Tibial nerve (tissue), 4 donors: ENCODE measurements around the gene OR4C5. TPM values are rescaled to one million over a fixed set of nuclear protein-coding genes. Genes with fewer than 3 reads are reported as not detected.
"Not testable (repeated sequence)": the region's sequence is repeated elsewhere in the genome, so short reads cannot be mapped to it uniquely, and the experiment has no call there.

Experiments used
- DNase-seq, 2 donors: peaks; one replicate each; pipeline ENCODE4 v3.0.0-alpha.2; 2019; ENCODE audit warnings: low spot score in 2 of 2
- H3K27ac ChIP-seq, 4 donors: fragments of 200-600 bp; sonication (generic) in 3 of 4; one replicate each; pipeline ENCODE4 v1.5.1; 2017 to 2019; ENCODE audit warnings: mild to moderate bottlenecking in 1 of 4
- H3K27me3 ChIP-seq, 2 donors: fragments of 200-600 bp; sonication (generic) in 1 of 2; one replicate each; pipeline versions ENCODE4 v1.5.1 to v1.6.0; 2017 to 2019
- H3K36me3 ChIP-seq, 3 donors: fragments of 200-600 bp; sonication (generic); one replicate each; pipeline ENCODE4 v1.5.1; 2018 to 2019
- H3K4me1 ChIP-seq, 4 donors: fragments of 200-600 bp; sonication (generic) in 3 of 4; one replicate each; pipeline ENCODE4 v1.5.1; 2017 to 2019
- H3K4me3 ChIP-seq, 4 donors: fragments of 200-600 bp; sonication (generic) in 3 of 4; one replicate each; pipeline ENCODE4 v1.5.1; 2017 to 2019; ENCODE audit warnings: mild to moderate bottlenecking in 1 of 4, moderate library complexity in 1 of 4
- H3K9me3 ChIP-seq, 4 donors: fragments of 200-600 bp; sonication (generic) in 3 of 4; one replicate each; pipeline ENCODE4 v1.5.1; 2017 to 2019
- CTCF ChIP-seq, 5 experiments: fragments of 200-600 bp in 3 of 5; fragments of 450-650 bp in 2 of 5; sonication (generic) in 3 of 5; IDR thresholded peaks; one replicate each; pipeline ENCODE4 v1.5.1; 2016 to 2019; ENCODE audit warnings: antibody characterized with exemption in 5 of 5, mild to moderate bottlenecking in 3 of 5, moderate library complexity in 2 of 5
- EP300 ChIP-seq, 2 donors: sonication (generic); formaldehyde crosslinking; IDR thresholded peaks; one replicate each; pipeline ENCODE4 v1.6.1; 2017; ENCODE audit warnings: antibody characterized with exemption in 2 of 2, mild to moderate bottlenecking in 1 of 2
- POLR2A ChIP-seq, 2 donors: fragments of 450-650 bp; IDR thresholded peaks; one replicate each; pipeline ENCODE4 v1.6.1; 2017; ENCODE audit warnings: antibody characterized with exemption in 2 of 2, mild to moderate bottlenecking in 2 of 2, moderate library complexity in 2 of 2
- WGBS, 2 donors: methylation state at CpG; one replicate each; pipeline ENCODE4 v1.1.5; 2018; 5-methylcytosine and 5-hydroxymethylcytosine counted together
- total RNA-seq, 4 donors: library from RNA; depleted of rRNA; stranded (reverse); fragments of >200 nt; gene quantifications; one replicate each; pipeline ENCODE4 v1.1.0, GENCODE V29; 2016

OR4C5 gene
- not detected for total RNA-seq

DNA sequence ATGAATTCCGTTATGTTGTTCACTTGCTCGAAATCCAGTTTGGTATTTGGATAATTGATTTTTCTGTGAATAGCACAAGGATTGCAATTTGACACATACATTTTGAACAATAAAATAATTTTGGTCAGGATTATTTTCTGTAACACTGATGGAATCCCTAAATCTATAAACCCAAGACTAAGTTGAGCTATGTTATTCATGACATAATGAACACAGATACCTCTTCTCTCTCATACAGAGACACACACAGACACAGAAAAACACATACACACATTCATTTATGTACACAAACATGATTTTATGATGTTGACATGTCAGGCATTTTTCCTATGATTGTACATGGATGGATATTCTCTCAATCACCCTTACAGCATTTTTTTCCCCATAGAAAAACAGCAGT lies at the start of gene OR4C5:
Gene OR4C5, minus strand, starts transcription at position 101 of the 400 bp plus-strand sequence. Its CDS starts 0 bp downstream, at position 101.
- TF ChIP-seq CTCF (IDR thresholded peaks at IDR 0.05) (no peak), EP300 (IDR thresholded peaks at IDR 0.05) (no peak), POLR2A (IDR thresholded peaks at IDR 0.05) (no peak)
- H3K4me1 ChIP-seq: no peaks in the 10 kb centered on the region
- H3K27ac ChIP-seq: no peak within 1 kb of the TSS
- H3K27me3 ChIP-seq: no peaks in the 10 kb centered on the region
- no peak within 1 kb of the TSS for H3K4me3 ChIP-seq
- H3K36me3 ChIP-seq: no peaks in the 10 kb centered on the region
- no peak for DNase-seq
- no peaks in the 10 kb centered on the region for H3K9me3 ChIP-seq
- 76 to 77% methylated on average over 2 of the region's 2 CpGs for WGBS, 2 donors

DNA sequence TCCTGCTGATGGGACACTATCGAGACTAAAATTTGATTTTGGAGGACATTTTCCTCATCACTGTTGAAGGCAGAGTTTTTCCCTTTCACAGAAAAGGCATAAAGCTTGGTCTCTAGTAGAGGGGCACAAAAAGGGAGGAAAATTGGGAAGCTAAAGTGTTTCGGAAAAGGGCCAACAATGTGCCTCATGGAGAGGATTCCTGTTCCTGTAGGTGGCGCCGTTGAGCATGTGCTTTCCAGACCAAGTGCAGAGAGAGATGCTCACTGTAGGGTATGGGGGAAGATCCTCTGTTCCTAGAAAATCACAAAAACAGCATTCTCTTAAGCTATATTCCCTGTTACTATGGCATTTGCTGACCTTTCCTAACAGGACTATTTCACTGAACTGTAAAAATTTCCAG lies 18.4 kb upstream of the OR4C5 start:
- Histone ChIP-seq H3K9me3 (peaks cover 0 to 69% (median 7%) of the 10 kb centered on the region in 4 donors), H3K4me3 (no peak overlapping the region), H3K36me3 (no peaks in the 10 kb centered on the region), H3K27me3 (no peaks in the 10 kb centered on the region), H3K27ac (no peak overlapping the region), H3K4me1 (no peaks in the 10 kb centered on the region)
- TF ChIP-seq CTCF (IDR thresholded peaks at IDR 0.05): no peak
- TF ChIP-seq POLR2A (IDR thresholded peaks at IDR 0.05): no peak
- no peak for TF ChIP-seq EP300 (IDR thresholded peaks at IDR 0.05)
- DNase-seq: no peak
- WGBS, 2 donors: 44% methylated on average over 4 of the region's 4 CpGs

- H3K9me3 ChIP-seq: peaks cover 0 to 75% (median 7%) of the 10 kb centered on the region in 4 donors
Observed at GRCh38 chr11:48384151-48384550, 17.9 kb upstream of the OR4C5 start.

GRCh38 chr11:48361289-48361688 lies 5.0 kb downstream of the OR4C5 start:
- H3K4me3 ChIP-seq, H3K4me1 ChIP-seq, H3K27me3 ChIP-seq, DNase-seq, H3K27ac ChIP-seq, H3K36me3 ChIP-seq: not testable (repeated sequence)
- 47 to 58% methylated on average over 2 of the region's 2 CpGs for WGBS, 2 donors
- H3K9me3 ChIP-seq: peaks cover 0 to 12% (median 0%) of the 10 kb centered on the region in 4 donors

More at GRCh38 chr11:48384151-48384550, 17.9 kb upstream of the OR4C5 start:
- not testable (repeated sequence) for H3K4me1 ChIP-seq, DNase-seq, H3K27me3 ChIP-seq, H3K36me3 ChIP-seq, H3K27ac ChIP-seq, H3K4me3 ChIP-seq
- WGBS, 2 donors: 63 to 77% methylated on average over 2 of the region's 2 CpGs

DNA sequence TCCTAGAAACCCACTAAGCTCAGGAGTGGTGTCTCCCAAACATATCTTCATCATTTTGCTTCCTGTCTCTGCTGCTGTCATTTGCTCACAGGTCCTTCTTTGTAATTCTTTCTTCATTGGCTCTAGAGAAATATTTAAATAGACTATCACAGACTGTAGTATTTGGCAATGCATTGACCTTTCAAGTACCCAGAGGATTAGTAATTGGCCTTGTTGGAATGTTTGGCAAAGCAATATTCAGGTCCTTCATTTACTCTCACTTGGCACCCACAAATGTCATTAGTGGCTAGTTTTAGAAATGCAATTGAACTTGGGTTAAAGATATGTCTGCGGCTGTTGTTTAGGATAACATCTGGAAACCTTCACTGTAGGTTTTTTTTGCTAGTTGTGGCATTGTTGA lies 11.6 kb downstream of the OR4C5 start:
- WGBS, 2 donors: 84% methylated on average over 1 of the region's 1 CpG
- Histone ChIP-seq H3K36me3 (no peaks in the 10 kb centered on the region), H3K4me3 (no peak overlapping the region), H3K4me1 (no peaks in the 10 kb centered on the region), H3K27me3 (no peaks in the 10 kb centered on the region), H3K9me3 (peaks cover 0 to 22% (median 0%) of the 10 kb centered on the region in 4 donors), H3K27ac (no peak overlapping the region)
- DNase-seq: no peak
- no peak for TF ChIP-seq POLR2A (IDR thresholded peaks at IDR 0.05)
- TF ChIP-seq CTCF (IDR thresholded peaks at IDR 0.05): no peak
- TF ChIP-seq EP300 (IDR thresholded peaks at IDR 0.05): no peak

DNA sequence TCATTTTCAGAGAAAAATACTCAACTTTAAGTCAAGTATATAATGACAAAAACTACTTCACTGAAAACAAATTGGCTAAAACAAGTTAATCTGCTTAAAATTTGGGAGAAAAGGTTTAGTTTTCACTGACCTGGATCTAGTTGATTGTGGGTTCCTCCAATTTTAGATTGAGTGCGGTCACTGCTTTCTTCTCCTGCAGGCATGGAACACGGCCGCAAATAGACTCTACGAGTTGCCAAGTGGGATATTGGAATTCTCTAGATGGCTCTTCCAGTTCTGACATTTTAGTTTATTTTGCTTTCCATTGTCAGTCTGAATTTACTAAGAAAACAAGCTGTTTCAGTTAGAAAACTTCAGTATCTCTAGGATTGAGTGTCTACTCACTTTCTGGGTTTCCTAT lies 12.3 kb downstream of the OR4C5 start:
- no peak for DNase-seq
- 91 to 94% methylated on average over 4 of the region's 4 CpGs for WGBS, 2 donors
- TF ChIP-seq EP300 (IDR thresholded peaks at IDR 0.05) (no peak), CTCF (IDR thresholded peaks at IDR 0.05) (no peak)
- H3K36me3 ChIP-seq: no peaks in the 10 kb centered on the region
- H3K27me3 ChIP-seq: no peaks in the 10 kb centered on the region
- no peak overlapping the region for H3K27ac ChIP-seq
- no peak overlapping the region for H3K4me3 ChIP-seq
- H3K4me1 ChIP-seq: no peaks in the 10 kb centered on the region
- peaks cover 0 to 22% (median 0%) of the 10 kb centered on the region in 4 donors for H3K9me3 ChIP-seq

GRCh38 chr11:48346286-48346685 lies 20.0 kb downstream of the OR4C5 start:
- H3K4me1 ChIP-seq, H3K4me3 ChIP-seq, H3K27me3 ChIP-seq, H3K27ac ChIP-seq, DNase-seq, H3K36me3 ChIP-seq: not testable (repeated sequence)
- peaks cover 0 to 25% (median 0%) of the 10 kb centered on the region in 4 donors for H3K9me3 ChIP-seq
- 66 to 88% methylated on average over 5 of the region's 5 CpGs for WGBS, 2 donors

- not testable (repeated sequence) for H3K27ac ChIP-seq, H3K36me3 ChIP-seq, DNase-seq, H3K4me3 ChIP-seq, H3K4me1 ChIP-seq, H3K27me3 ChIP-seq
- 60 to 64% methylated on average over 2 of the region's 2 CpGs for WGBS, 2 donors
- H3K9me3 ChIP-seq: peaks cover 0 to 15% (median 0%) of the 10 kb centered on the region in 4 donors
Observed at GRCh38 chr11:48342505-48342904, 23.8 kb downstream of the OR4C5 start.
